Loucy (cell line): ENCODE results near the gene MYO3B.

Source experiments
- H2AFZ ChIP-seq: fragments of 200-600 bp; sonication (generic); 2 replicates; pipeline ENCODE4 v1.6.0; 2016; ENCODE audit warnings: antibody characterized with exemption, mild to moderate bottlenecking, low read length, moderate library complexity
- H3F3A ChIP-seq: fragments of 200-600 bp; 2 replicates; pipeline ENCODE4 v1.6.0; 2016; ENCODE audit warnings: antibody characterized with exemption, low read depth, mild to moderate bottlenecking
- H3K27me3 ChIP-seq: fragments of 200-600 bp; sonication (generic); 2 replicates; pipeline ENCODE4 v1.6.1; 2014; ENCODE audit warnings: low read length, mild to moderate bottlenecking; ENCODE audit not compliant: insufficient read depth, poor library complexity, severe bottlenecking
- H3K36me3 ChIP-seq: fragments of 200-600 bp; sonication (generic); 2 replicates; pipeline ENCODE4 v1.6.1; 2016; ENCODE audit warnings: low read length; ENCODE audit not compliant: insufficient read depth
- H3K4me1 ChIP-seq: fragments of 200-600 bp; sonication (generic); 2 replicates; pipeline ENCODE4 v1.5.1; 2014; ENCODE audit warnings: low read length, mild to moderate bottlenecking; ENCODE audit not compliant: insufficient read depth, poor library complexity, severe bottlenecking
- H3K4me2 ChIP-seq: fragments of 200-600 bp; sonication (generic); 2 replicates; pipeline ENCODE4 v1.6.0; 2014; ENCODE audit warnings: antibody characterized with exemption, low read length, low read depth, mild to moderate bottlenecking; ENCODE audit not compliant: poor library complexity, severe bottlenecking
- H3K4me3 ChIP-seq: fragments of 200-600 bp; sonication (generic); 2 replicates; pipeline ENCODE4 v1.5.1; 2014; ENCODE audit warnings: low read length, mild to moderate bottlenecking, mixed read lengths; ENCODE audit not compliant: poor library complexity, severe bottlenecking
- H3K79me2 ChIP-seq: fragments of 200-600 bp; sonication (generic); 2 replicates; pipeline ENCODE4 v1.6.1; 2014; ENCODE audit warnings: low read length; ENCODE audit not compliant: insufficient read depth
- H3K9ac ChIP-seq: fragments of 200-600 bp; sonication (generic); 2 replicates; pipeline ENCODE4 v1.6.0; 2014; ENCODE audit warnings: mild to moderate bottlenecking, low read depth, low read length, moderate library complexity; ENCODE audit not compliant: poor library complexity, severe bottlenecking
- H3K9me2 ChIP-seq: fragments of 200-600 bp; sonication (generic); replicated peaks from 2 replicates; pipeline ENCODE4 v1.6.1; 2016; ENCODE audit warnings: low read depth, low read length, mixed read lengths
- H3K9me3 ChIP-seq: fragments of 200-600 bp; sonication (generic); 2 replicates; pipeline ENCODE4 v1.6.1; 2014; ENCODE audit warnings: mild to moderate bottlenecking, antibody characterized with exemption, low read length, low read depth; ENCODE audit not compliant: insufficient read depth
- H4K20me1 ChIP-seq: fragments of 200-600 bp; sonication (generic); 2 replicates; pipeline ENCODE4 v1.6.0; 2014; ENCODE audit warnings: antibody characterized with exemption, low read length, mild to moderate bottlenecking; ENCODE audit not compliant: insufficient read depth, poor library complexity, severe bottlenecking
- CTCF ChIP-seq: fragments of 200-600 bp; sonication (generic); conservative IDR thresholded peaks from 2 replicates; pipeline ENCODE4 v1.5.1; 2014; ENCODE audit warnings: mild to moderate bottlenecking, antibody characterized with exemption, low read length
- EZH2phosphoT487 ChIP-seq: fragments of 200-600 bp; IDR thresholded peaks from 2 replicates; pipeline ENCODE4 v1.6.1; 2018; ENCODE audit warnings: antibody characterized with exemption, mild to moderate bottlenecking, moderate library complexity, borderline replicate concordance

The MYO3B gene

DNA sequence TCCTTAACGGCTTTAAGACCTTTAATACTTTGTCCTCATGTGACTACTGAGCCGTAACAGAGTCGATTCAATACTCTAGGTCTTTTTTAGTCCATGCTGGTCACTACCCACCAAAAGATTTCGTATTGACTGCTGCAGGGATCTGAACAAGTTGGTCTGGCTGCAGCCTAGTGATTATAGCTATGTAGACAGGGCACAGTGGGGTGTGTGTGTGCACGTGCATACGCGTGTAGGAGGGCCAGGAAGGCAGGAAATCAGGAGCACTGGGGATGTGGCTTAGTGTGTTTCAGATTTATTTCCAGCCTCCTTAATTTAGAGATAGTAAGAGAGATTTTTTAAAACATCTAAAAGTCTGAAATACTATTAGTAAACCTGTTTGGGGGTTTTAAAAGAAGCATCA lies 161.4 kb downstream of the MYO3B start:
- Histone ChIP-seq H3K4me3 (no peak overlapping the region), H3K4me2 (no peak overlapping the region)

DNA sequence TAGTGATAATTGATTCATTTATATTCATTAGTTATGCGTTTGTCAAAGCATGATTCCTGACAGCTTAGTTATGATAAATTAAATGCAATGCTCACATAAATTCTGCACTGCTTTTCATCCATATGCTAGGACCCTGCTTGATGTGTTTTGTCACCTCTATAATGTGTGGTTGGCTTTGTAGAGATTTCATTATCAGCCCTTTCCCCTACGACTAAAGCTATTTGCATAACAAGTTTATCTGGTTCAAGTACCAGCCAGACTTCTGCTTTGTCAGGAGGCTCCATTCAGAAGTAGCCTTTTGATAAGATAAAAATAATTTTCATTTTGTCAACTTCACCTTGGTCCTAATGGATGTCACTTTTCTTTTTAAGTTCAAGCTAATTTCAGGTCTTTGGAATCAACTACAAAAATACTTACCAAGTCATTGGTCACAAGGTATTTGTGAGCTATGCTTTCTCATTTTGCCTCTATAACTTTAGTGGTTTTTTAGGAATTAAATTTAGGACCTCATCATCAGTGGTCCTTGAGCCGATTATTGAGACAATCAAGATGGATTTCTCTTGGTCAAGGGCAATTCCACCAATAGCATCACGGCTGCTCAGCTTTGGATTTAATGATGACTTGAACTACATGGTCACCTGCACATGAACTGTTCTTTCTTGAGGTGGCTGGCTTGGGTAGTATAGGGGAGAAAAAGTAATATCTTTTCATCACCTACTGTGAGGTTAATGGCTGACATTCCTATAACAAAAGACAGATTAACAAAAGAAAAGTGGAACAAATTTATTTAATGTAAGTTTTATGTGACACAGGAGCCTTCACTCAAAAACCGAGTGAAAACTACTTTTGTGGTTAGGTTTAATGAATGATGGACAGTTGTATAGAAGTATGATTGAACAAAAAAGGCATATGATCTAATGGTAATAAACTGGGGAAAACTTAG lies 162.1 kb downstream of the MYO3B start:
- H2AFZ ChIP-seq, result peak overlapping the region; percentile 41; the same call in 1 of the 2 replicates
- peak overlapping the region; percentile 5 for H3K9ac ChIP-seq
- H3K79me2 ChIP-seq, result no peaks in the 10 kb centered on the region
- peaks cover 4% of the 10 kb centered on the region for H3F3A ChIP-seq
- H3K27me3 ChIP-seq, result no peaks in the 10 kb centered on the region
- H4K20me1 ChIP-seq, result no peaks in the 10 kb centered on the region
- H3K9me3 ChIP-seq, result no peaks in the 10 kb centered on the region
- H3K36me3 ChIP-seq, result no peaks in the 10 kb centered on the region
- peak overlapping the region; percentile 71 for H3K4me2 ChIP-seq
- H3K4me3 ChIP-seq, result peak overlapping the region; percentile 56
- H3K9me2 ChIP-seq, result no peaks in the 10 kb centered on the region
- H3K4me1 ChIP-seq, result peaks cover 55% of the 10 kb centered on the region
- no peak for TF ChIP-seq EZH2phosphoT487
- no peak for TF ChIP-seq CTCF

More for the DNA sequence above, 161.4 kb downstream of the MYO3B start:
- TF ChIP-seq CTCF (no peak), EZH2phosphoT487 (no peak)
- H3K4me1 ChIP-seq, result peaks cover 50% of the 10 kb centered on the region
- H3K9me3 ChIP-seq, result no peaks in the 10 kb centered on the region
- no peak overlapping the region for H3K9ac ChIP-seq
- no peak overlapping the region for H2AFZ ChIP-seq
- H3K36me3 ChIP-seq, result no peaks in the 10 kb centered on the region
- peaks cover 4% of the 10 kb centered on the region for H3F3A ChIP-seq
- no peaks in the 10 kb centered on the region for H3K9me2 ChIP-seq
- H3K79me2 ChIP-seq, result no peaks in the 10 kb centered on the region
- no peaks in the 10 kb centered on the region for H3K27me3 ChIP-seq
- no peaks in the 10 kb centered on the region for H4K20me1 ChIP-seq

DNA sequence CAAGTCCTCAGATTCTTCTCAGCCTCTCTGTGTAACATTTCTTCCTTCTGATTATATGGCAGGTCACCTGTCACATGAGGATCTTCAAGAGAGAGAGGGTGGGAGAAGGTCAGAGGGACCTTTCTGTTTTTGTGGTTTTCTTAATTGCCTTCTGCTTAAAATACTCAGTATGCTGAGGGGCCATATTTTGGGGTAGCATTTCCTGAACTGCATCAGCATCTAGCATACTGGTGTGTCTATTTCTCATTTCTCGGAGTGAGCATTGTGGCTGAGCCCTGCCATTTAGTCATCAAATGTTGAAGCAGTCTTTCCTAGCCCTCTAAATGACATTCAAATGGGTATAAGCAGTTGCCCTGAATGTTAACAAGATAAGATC lies 162.7 kb downstream of the MYO3B start:
- Histone ChIP-seq H3K4me2 (peak overlapping the region; percentile 71), H3K4me3 (peak overlapping the region; percentile 56), H3K9me3 (no peaks in the 10 kb centered on the region), H3K9me2 (no peaks in the 10 kb centered on the region), H2AFZ (peak overlapping the region; percentile 41; the same call in 1 of the 2 replicates), H3K27me3 (no peaks in the 10 kb centered on the region), H4K20me1 (no peaks in the 10 kb centered on the region), H3K9ac (peak overlapping the region; percentile 56), H3K36me3 (no peaks in the 10 kb centered on the region), H3F3A (peaks cover 4% of the 10 kb centered on the region), H3K4me1 (peaks cover 55% of the 10 kb centered on the region), H3K79me2 (no peaks in the 10 kb centered on the region)
- TF ChIP-seq EZH2phosphoT487 (no peak), CTCF (no peak)
